K562 (cell line): ENCODE results near the gene ANO7. TPM values are rescaled to one million over a fixed set of nuclear protein-coding genes. Genes with fewer than 3 reads are reported as not detected.

Source experiments
- ARID3B ChIP-seq: fragments of 250-450 bp; sonication (Bioruptor Pico); IDR thresholded peaks from 2 replicates; pipeline ENCODE4 v1.4.0; 2020; ENCODE audit warnings: borderline replicate concordance
- CC2D1A ChIP-seq: fragments of 450-650 bp; IDR thresholded peaks from 2 replicates; pipeline ENCODE4 v1.6.1; 2017; ENCODE audit warnings: mild to moderate bottlenecking
- CREBBP ChIP-seq: IDR thresholded peaks from one replicate; pipeline ENCODE4 v1.6.1; 2012; ENCODE audit warnings: low read depth, mild to moderate bottlenecking, control low read depth, inconsistent platforms, low read length
- EGR1 ChIP-seq: fragments of 450-650 bp; conservative IDR thresholded peaks from 2 replicates; pipeline ENCODE4 v1.6.1; 2017; ENCODE audit warnings: mild to moderate bottlenecking
- GTF2A2 ChIP-seq: IDR thresholded peaks from 2 replicates; pipeline ENCODE4 v1.6.1; 2016; ENCODE audit warnings: mild to moderate bottlenecking, missing genetic modification characterization, missing compliant biosample characterization
- HDAC3 ChIP-seq: fragments of 450-650 bp; IDR thresholded peaks from 2 replicates; pipeline ENCODE4 v1.6.1; 2018; ENCODE audit warnings: borderline replicate concordance, mild to moderate bottlenecking, moderate library complexity; ENCODE audit not compliant: partially characterized antibody
- KLF13 ChIP-seq: fragments of 450-650 bp; IDR thresholded peaks from 2 replicates; pipeline ENCODE4 v1.6.1; 2016; ENCODE audit warnings: missing genetic modification characterization, low read depth, mild to moderate bottlenecking, missing compliant biosample characterization, moderate library complexity, borderline replicate concordance
- LCOR ChIP-seq: sonication (generic); formaldehyde crosslinking; IDR thresholded peaks from 2 replicates; pipeline ENCODE4 v1.8.0; 2022; ENCODE audit warnings: mild to moderate bottlenecking, missing genetic modification reagents
- MAFF ChIP-seq: IDR thresholded peaks from 2 replicates; pipeline ENCODE4 v1.6.1; 2012; ENCODE audit warnings: low read length, improper control_type of control experiment
- MEF2D ChIP-seq: conservative IDR thresholded peaks from 2 replicates; pipeline ENCODE4 v1.6.1; 2016; ENCODE audit warnings: low read depth, missing genetic modification characterization, missing compliant biosample characterization
- MLX ChIP-seq, 2 experiments: fragments of 450-650 bp in 1 of 2; sonication (generic) in 1 of 2; formaldehyde crosslinking; conservative IDR thresholded peaks; 2 replicates each; pipeline versions ENCODE4 v1.4.0 to v1.8.1; 2020 to 2022; ENCODE audit warnings: mild to moderate bottlenecking in 1 of 2, missing genetic modification reagents in 1 of 2
- MXD1 ChIP-seq: fragments of 250-450 bp; sonication (Bioruptor Pico); IDR thresholded peaks from 2 replicates; pipeline ENCODE4 v1.8.0; 2021; ENCODE audit warnings: borderline replicate concordance, mild to moderate bottlenecking, moderate library complexity; ENCODE audit not compliant: poor library complexity, severe bottlenecking
- PCBP2 ChIP-seq: fragments of 200-400 bp; formaldehyde crosslinking; IDR thresholded peaks from 2 replicates; pipeline ENCODE4 v1.6.1; 2018; ENCODE audit warnings: low read length, low read depth, mild to moderate bottlenecking, moderate library complexity; ENCODE audit not compliant: poor library complexity, severe bottlenecking
- POLR2H ChIP-seq: IDR thresholded peaks from 2 replicates; pipeline ENCODE4 v1.6.1; 2016; ENCODE audit warnings: missing genetic modification characterization, low read depth, mild to moderate bottlenecking, control low read depth, missing compliant biosample characterization, moderate library complexity
- RBM22 ChIP-seq: fragments of 200-400 bp; formaldehyde crosslinking; IDR thresholded peaks from 2 replicates; pipeline ENCODE4 v1.6.1; 2018; ENCODE audit warnings: low read length, low read depth; ENCODE audit not compliant: poor library complexity, severe bottlenecking
- SIN3A ChIP-seq, 2 experiments: fragments of 150-350 bp in 1 of 2; IDR thresholded peaks; 2 replicates each; pipeline ENCODE4 v1.6.1; 2011 to 2016; ENCODE audit warnings: borderline replicate concordance in 2 of 2, low read depth in 2 of 2, low read length in 2 of 2, mild to moderate bottlenecking in 2 of 2, moderate library complexity in 2 of 2; ENCODE audit not compliant: control insufficient read depth in 1 of 2
- SMARCB1 ChIP-seq: IDR thresholded peaks from 2 replicates; pipeline ENCODE4 v1.6.1; 2011; ENCODE audit warnings: improper control_type of control experiment, low read depth; ENCODE audit not compliant: insufficient read length
- SREBF2 ChIP-seq: sonication (generic); formaldehyde crosslinking; IDR thresholded peaks from 2 replicates; pipeline ENCODE4 v1.4.0; 2020; ENCODE audit warnings: mild to moderate bottlenecking, missing genetic modification reagents
- STAT5B ChIP-seq: fragments of 250-450 bp; sonication (Bioruptor Pico); IDR thresholded peaks from 2 replicates; pipeline ENCODE4 v1.8.0; 2021; ENCODE audit warnings: mild to moderate bottlenecking, inconsistent platforms
- XRCC4 ChIP-seq: IDR thresholded peaks from one replicate; pipeline ENCODE4 v1.6.1; 2011; ENCODE audit not compliant: insufficient read depth, insufficient read length; ENCODE audit errors: extremely low read depth
- ZBTB7A ChIP-seq: IDR thresholded peaks from 2 replicates; pipeline ENCODE4 v1.6.1; 2011; ENCODE audit warnings: low read depth, mild to moderate bottlenecking, low read length, moderate library complexity, borderline replicate concordance; ENCODE audit not compliant: control insufficient read depth
- ZFP30 ChIP-seq: fragments of 250-450 bp; sonication (Bioruptor Pico); IDR thresholded peaks from 2 replicates; pipeline ENCODE4 v1.8.0; 2022; ENCODE audit warnings: moderate library complexity, mild to moderate bottlenecking, inconsistent platforms, borderline replicate concordance
- ZNF12 ChIP-seq: sonication (generic); formaldehyde crosslinking; IDR thresholded peaks from 2 replicates; pipeline ENCODE4 v1.4.0; 2020; ENCODE audit warnings: mild to moderate bottlenecking, missing genetic modification reagents
- ZNF184 ChIP-seq: sonication (generic); formaldehyde crosslinking; IDR thresholded peaks from 2 replicates; pipeline ENCODE4 v1.5.0; 2020; ENCODE audit warnings: missing genetic modification reagents
- ZNF311 ChIP-seq: fragments of 250-450 bp; sonication (Bioruptor Pico); IDR thresholded peaks from 2 replicates; pipeline ENCODE4 v1.4.0; 2020; ENCODE audit warnings: mild to moderate bottlenecking, moderate library complexity
- ZNF586 ChIP-seq: fragments of 450-650 bp; formaldehyde crosslinking; conservative IDR thresholded peaks from 2 replicates; pipeline ENCODE4 v1.4.0; 2020; ENCODE audit warnings: mild to moderate bottlenecking, moderate library complexity
- ZNF696 ChIP-seq: fragments of 250-450 bp; sonication (Bioruptor Pico); conservative IDR thresholded peaks from 2 replicates; pipeline ENCODE4 v1.4.0; 2020; ENCODE audit warnings: mild to moderate bottlenecking, moderate library complexity
- polyA plus RNA-seq, 8 experiments: library from polyadenylated mRNA; depleted of rRNA in 4 of 8; stranded (reverse) in 5 of 8; unstranded in 3 of 8; fragments of >200 nt; fragmentation: Nextera tagmentation in 2 of 8; fragmentation: Illumina TruSeq in 1 of 8; extraction: Ambion mirVana in 2 of 8; extraction: Trizol in 1 of 8; gene quantifications; 2 replicates each; pipeline versions ENCODE4 v1.2.1 to v1.2.3, GENCODE V29; 2011 to 2014; ENCODE audit warnings: inconsistent platforms in 1 of 8, missing spikeins in 1 of 8
- total RNA-seq, 7 experiments: library from RNA; depleted of rRNA in 6 of 7; stranded (reverse); fragments of >200 nt in 6 of 7; fragmentation: Illumina TruSeq in 2 of 7; extraction: Trizol in 2 of 7; gene quantifications; 2 replicates each; pipeline versions ENCODE4 v1.2.1 to v1.2.3, GENCODE V29; 2011 to 2021; ENCODE audit warnings: low replicate concordance in 1 of 7

The ANO7 gene
- total and polyA plus RNA-seq, 9 of the 15 experiments (the other 6 are each of a cell fraction or from before 2014, with no cell fraction given) = 0.28 to 5.1 (median 1.1) TPM

- TF ChIP-seq MLX (CRISPR knock-in tag; conservative IDR thresholded peaks at IDR 0.05) = no peak
- TF ChIP-seq ZNF586 = no peak
- no peak for TF ChIP-seq XRCC4
- TF ChIP-seq EGR1 = no peak
- no peak for TF ChIP-seq SREBF2 (CRISPR knock-in tag)
- TF ChIP-seq SMARCB1 = no peak
- no peak for TF ChIP-seq PCBP2
- no peak for TF ChIP-seq MXD1 (CRISPR knock-in tag)
- TF ChIP-seq GTF2A2 (tag) = no peak
- no peak for TF ChIP-seq ARID3B (CRISPR knock-in tag)
- no peak for TF ChIP-seq ZNF184 (CRISPR knock-in tag)
- TF ChIP-seq STAT5B = no peak
- no peak for TF ChIP-seq ZBTB7A
- no peak for TF ChIP-seq ZFP30 (CRISPR knock-in tag)
- no peak for TF ChIP-seq POLR2H (tag)
- TF ChIP-seq RBM22 = peak; percentile 54
- TF ChIP-seq MEF2D (tag) = no peak
- TF ChIP-seq KLF13 = no peak
- no peak for TF ChIP-seq MAFF
- TF ChIP-seq CREBBP = no peak
- no peak for TF ChIP-seq ZNF12
- TF ChIP-seq ZNF311 (CRISPR knock-in tag) = no peak
- no peak for TF ChIP-seq ZNF696 (CRISPR knock-in tag)
- no peak for TF ChIP-seq HDAC3
- TF ChIP-seq CC2D1A = no peak
- TF ChIP-seq SIN3A (IDR thresholded peaks at IDR 0.05; ENCODE audit: borderline replicate concordance in 2 of 2, control insufficient read depth in 1 of 2, low read depth in 2 of 2, low read length in 2 of 2) = peak in 1 of 2 experiments; percentile 67; a peak in 1 of 4 replicates
- no peak for TF ChIP-seq LCOR (CRISPR knock-in tag)
Observed at GRCh38 chr2:241149925-241150659, 38.4 kb upstream of the ANO7 start, which contains the start of gene PPP1R7 (continued).
